ENCODE results near the gene EOLA1.
"Not testable (repeated sequence)": the region's sequence is repeated elsewhere in the genome, so short reads cannot be mapped to it uniquely, and the experiment has no call there.

Gene EOLA1

GRCh38 chrX:149515954-149516602 lies 24.7 kb upstream of the EOLA1 start:
- peak; percentile 63 for DNase-seq

GRCh38 chrX:149516604-149517003 lies 24.2 kb upstream of the EOLA1 start:
- peak; percentile 63 for DNase-seq

DNA sequence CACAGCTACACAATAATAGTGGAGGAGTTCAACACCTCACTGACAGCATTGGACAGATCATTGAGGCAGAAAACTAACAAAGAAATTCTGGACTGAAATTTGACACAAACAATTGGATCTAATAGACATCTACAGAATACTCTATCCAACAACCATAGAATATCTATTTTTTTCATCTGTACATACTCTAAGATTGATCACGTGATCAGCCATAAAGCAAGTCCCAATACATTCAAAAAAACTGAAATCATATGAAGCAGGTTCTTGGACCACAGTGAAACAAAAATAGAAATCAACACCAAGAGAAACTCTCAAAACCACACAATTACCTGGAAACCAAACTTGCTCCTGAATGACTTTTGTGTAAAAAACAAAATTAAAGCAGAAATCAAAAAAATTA lies 23.5 kb upstream of the EOLA1 start:
- no peak for DNase-seq

- DNase-seq = no peak
Observed at GRCh38 chrX:149518236-149518635, 22.6 kb upstream of the EOLA1 start.

- peak; percentile 59 for DNase-seq
Observed at GRCh38 chrX:149520636-149521277, 20.1 kb upstream of the EOLA1 start.

GRCh38 chrX:149521438-149521837 lies 19.4 kb upstream of the EOLA1 start:
- DNase-seq = no peak

DNA sequence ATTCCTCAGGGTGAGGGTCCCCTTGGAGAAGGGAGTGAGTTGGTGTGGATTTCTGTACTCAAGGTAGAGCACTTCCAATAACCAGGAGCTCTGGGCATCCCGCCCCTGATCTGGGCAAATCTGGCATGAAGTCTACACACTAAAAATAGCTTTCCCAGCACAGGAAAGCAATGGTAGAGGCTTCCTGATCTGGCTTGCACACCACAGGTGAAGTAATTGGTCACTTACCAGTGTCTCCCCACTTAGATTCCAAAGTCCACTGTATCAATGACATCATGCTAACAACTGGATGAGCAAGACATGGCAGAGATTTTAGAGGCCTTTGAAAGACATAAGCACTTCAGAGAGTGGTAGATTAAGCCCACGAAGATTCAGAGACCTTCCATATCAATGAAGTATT lies 17.9 kb upstream of the EOLA1 start:
- DNase-seq = no peak

- DNase-seq = peak; percentile 83
Observed at GRCh38 chrX:149525389-149525788, 15.4 kb upstream of the EOLA1 start.

- DNase-seq = not testable (repeated sequence)
Observed at GRCh38 chrX:149525903-149526302, 14.9 kb upstream of the EOLA1 start.

DNA sequence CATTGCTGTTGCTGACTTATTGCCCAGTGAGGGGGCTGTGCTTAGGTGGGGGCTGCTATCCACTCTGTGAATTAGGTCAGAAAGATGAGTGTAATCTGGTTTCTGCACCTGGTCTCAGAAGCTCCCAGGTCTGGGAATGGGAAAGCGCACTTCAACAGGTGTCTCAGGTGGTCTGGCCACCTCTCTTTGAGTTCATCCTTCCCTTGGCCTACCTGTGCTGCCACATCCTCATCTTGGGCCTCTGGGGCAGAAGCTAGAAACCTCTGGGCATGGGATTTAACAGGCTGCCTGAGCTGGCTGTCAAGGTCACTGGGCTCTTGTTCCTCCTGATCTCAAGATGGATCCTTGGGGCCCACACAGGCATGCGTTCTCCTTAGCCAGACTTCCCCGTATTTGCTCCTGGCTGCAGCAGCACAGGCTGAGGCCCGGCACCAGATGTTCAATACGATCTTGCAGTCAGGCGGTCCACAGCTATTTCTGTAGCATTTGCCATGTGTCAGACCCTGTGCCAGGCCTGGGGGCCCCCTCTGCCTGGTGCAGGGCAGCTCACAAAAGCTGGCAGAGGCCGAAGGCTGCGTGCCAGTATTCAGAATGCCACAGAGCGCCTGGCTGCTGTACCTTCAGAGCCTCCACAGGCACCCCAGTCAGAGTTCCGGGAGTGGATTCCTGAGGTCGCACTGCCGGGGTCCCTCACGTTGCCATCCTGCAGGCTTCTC lies 14.3 kb upstream of the EOLA1 start:
- DNase-seq = not testable (repeated sequence)

DNA sequence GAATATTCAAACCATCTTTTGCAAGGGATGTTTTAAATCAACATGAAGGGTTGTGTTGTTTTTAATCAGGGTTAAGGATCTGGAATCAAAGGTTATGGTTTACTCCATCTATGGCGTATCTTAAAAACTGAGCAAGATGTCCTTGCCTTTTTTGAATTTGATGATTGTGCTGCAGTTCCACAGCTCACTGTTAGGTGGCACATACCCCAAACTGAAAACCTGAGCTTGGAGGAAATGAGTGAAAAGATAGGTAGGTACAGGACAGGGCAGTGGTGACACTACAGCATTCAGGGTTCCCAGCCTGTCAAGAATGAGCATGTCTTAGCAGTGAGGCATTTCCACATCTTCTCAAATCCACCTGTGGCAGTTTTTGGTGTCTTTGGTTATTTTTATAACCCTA lies 13.1 kb upstream of the EOLA1 start:
- DNase-seq = peak; percentile 67

- DNase-seq = no peak
Observed at GRCh38 chrX:149528381-149528780, 12.4 kb upstream of the EOLA1 start.

- DNase-seq = peak; percentile 56
Observed at GRCh38 chrX:149531599-149531998, 9.2 kb upstream of the EOLA1 start.

GRCh38 chrX:149532868-149533267 lies 7.9 kb upstream of the EOLA1 start:
- not testable (repeated sequence) for DNase-seq

- not testable (repeated sequence) for DNase-seq
Observed at GRCh38 chrX:149533999-149534398, 6.8 kb upstream of the EOLA1 start.

DNA sequence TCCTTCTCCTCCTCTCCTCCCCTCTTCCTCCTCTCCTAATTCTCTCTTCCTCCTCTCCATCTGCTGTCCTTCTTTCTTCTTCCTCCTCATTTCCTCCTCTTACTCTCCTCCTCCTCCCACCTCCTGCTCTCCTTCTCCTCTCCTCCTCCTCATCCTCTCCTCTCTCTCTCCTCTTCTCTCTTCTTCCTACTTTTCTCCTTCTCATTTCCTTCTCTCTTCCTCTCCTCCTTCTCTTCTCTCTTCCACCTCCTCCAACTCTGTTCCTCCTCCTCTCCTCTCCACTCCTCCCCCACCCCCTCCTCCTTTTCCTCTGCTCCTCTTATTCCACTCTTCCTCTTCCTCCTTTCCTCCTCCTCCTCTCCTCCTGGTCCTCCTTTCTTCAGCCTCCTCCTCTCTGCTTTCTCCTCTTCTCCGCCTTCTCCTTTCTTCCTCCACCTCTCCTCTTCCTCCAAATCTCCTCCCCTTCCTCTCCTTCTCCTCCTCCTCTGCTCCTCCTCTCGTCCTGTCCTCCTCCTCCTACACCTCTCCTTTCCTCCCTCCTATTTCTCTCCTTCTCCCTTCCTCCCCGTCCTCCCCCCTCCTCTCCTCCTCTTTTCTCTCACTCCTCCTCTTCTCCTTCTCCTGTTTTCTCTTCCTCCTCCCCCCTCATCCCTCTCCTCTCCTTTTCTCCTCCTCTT lies 5.7 kb upstream of the EOLA1 start:
- DNase-seq = not testable (repeated sequence)

GRCh38 chrX:149537474-149537873 lies 3.3 kb upstream of the EOLA1 start:
- not testable (repeated sequence) for DNase-seq

GRCh38 chrX:149539283-149540130 lies 1.3 kb upstream of the EOLA1 start:
- DNase-seq = peak; percentile 94

GRCh38 chrX:149540131-149540620 lies 636 bp upstream of the EOLA1 start:
- peak; percentile 94 for DNase-seq

- peak; percentile 35 for DNase-seq
Observed at GRCh38 chrX:149541521-149542047, 772 bp downstream of the EOLA1 start.

GRCh38 chrX:149545545-149546543 lies 5.0 kb downstream of the EOLA1 start:
- peak; percentile 4 for DNase-seq

All from OCI-M1 (cell line).